Measurements from ENCODE around the gene BCDIN3D. TPM values are rescaled to one million over a fixed set of nuclear protein-coding genes. Genes with fewer than 3 reads are reported as not detected.
A peak's percentile ranks its signal among the peaks of the same experiment; 100 is the strongest.

BCDIN3D gene
- total and polyA plus RNA-seq, 2 of the 8 experiments (the other 6 are each of a cell fraction or from before 2014, with no cell fraction given): 1.6 to 2.4 TPM

DNA sequence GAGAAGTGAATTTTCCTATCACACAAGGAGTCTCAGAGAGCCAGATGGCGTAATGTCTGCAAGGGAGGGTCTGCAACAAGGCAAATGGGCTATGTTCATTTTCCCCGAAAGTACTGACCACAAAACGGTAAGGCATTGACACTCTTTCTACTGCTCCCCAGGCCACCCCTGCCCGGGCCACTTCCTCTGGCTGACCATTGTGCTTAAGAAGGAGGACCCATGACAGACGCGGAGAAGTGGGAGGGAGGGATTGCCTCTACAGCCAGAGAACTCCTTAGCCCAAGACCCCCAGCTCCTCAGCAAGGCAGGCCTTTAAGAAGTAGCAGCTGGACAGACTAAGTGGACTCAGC lies 15.9 kb downstream of the BCDIN3D start:
- Histone ChIP-seq H3K4me2 (ENCODE audit: insufficient read depth in 1 of 2, low read depth in 2 of 2, low read length in 2 of 2) (peak overlapping the region; percentile 81 to 96), H3K4me1 (replicated peaks in 1 of 4; ENCODE audit: control insufficient read depth in 3 of 4, insufficient read depth in 4 of 4, low read length in 3 of 4) (peaks cover 4 to 27% (median 18%) of the 10 kb centered on the region in 4 experiments), H3K23ac (ENCODE audit: insufficient read length) (no peak overlapping the region), H2BK20ac (ENCODE audit: low read length) (0 out of 2 replicates have a peak overlapping the region, but pooled peaks have one; percentile 13), H2BK120ac (replicated peaks; ENCODE audit: low read depth, low read length) (no peak overlapping the region), H4K91ac (replicated peaks; ENCODE audit: insufficient read length, low read length) (no peak overlapping the region), H3K27me3 (replicated peaks in 1 of 4; ENCODE audit: control insufficient read depth in 3 of 4, extremely low read depth in 1 of 4, insufficient read depth in 3 of 4, low read length in 3 of 4) (no peaks in the 10 kb centered on the region), H4K5ac (ENCODE audit: insufficient read length, low read depth, low read length) (no peak overlapping the region), H3K79me2 (ENCODE audit: control insufficient read depth in 1 of 2, insufficient read depth in 2 of 2, low read length in 2 of 2) (peaks cover 8 to 43% of the 10 kb centered on the region in 2 experiments; a peak in 3 of 4 replicates), H2AFZ (ENCODE audit: low read length) (no peak overlapping the region), H2BK15ac (ENCODE audit: low read length) (no peak overlapping the region), H3K23me2 (ENCODE audit: low read depth, low read length) (peaks cover 13% of the 10 kb centered on the region), H3K56ac (replicated peaks; ENCODE audit: insufficient read length, low read depth, low read length) (no peak overlapping the region), H3K4me3 (ENCODE audit: extremely low read depth in 1 of 4, insufficient read depth in 2 of 4, low read depth in 3 of 4, low read length in 4 of 4) (peak overlapping the region; percentile 75 to 90 (median 82)), H3K9me3 (ENCODE audit: insufficient read depth in 2 of 2, low read depth in 1 of 2, low read length in 1 of 2) (no peaks in the 10 kb centered on the region), H2BK5ac (ENCODE audit: low read depth, low read length) (peak overlapping the region; percentile 84; the same call in 1 of the 2 replicates), H3K18ac (ENCODE audit: extremely low read depth, low read length) (peak overlapping the region; percentile 62; the same call in 1 of the 2 replicates), H3K27ac (ENCODE audit: low read depth, low read length) (no peak overlapping the region), H4K8ac (ENCODE audit: extremely low read depth, insufficient read depth, low read length) (no peak overlapping the region), H2AK5ac (ENCODE audit: low read depth, low read length) (peak overlapping the region; percentile 54; the same call in 1 of the 2 replicates), H3K4ac (replicated peaks; ENCODE audit: insufficient read length, low read depth, low read length) (no peak overlapping the region), H3K9ac (replicated peaks in 1 of 4; ENCODE audit: extremely low read depth in 1 of 4, low read depth in 3 of 4, low read length in 3 of 4) (peak overlapping the region in 3 of 4 experiments; percentile 57 to 71 (median 66); a peak in 4 of 7 replicates), H2BK12ac (ENCODE audit: low read depth, low read length) (peak overlapping the region; percentile 76; the same call in 1 of the 2 replicates), H3K36me3 (ENCODE audit: control insufficient read depth in 2 of 4, insufficient read depth in 4 of 4, low read length in 3 of 4) (peaks cover 0 to 2% (median 0%) of the 10 kb centered on the region in 4 experiments; a peak in 2 of 8 replicates), H3K79me1 (ENCODE audit: low read depth, low read length) (peaks cover 17% of the 10 kb centered on the region; the same call in 1 of the 2 replicates), H3K14ac (ENCODE audit: insufficient read length) (no peak overlapping the region), H4K20me1 (replicated peaks in 1 of 2; ENCODE audit: control insufficient read depth in 1 of 2, insufficient read depth in 2 of 2, low read length in 2 of 2) (peaks cover 15 to 21% of the 10 kb centered on the region in 2 experiments)
- ChIA-PET CTCF (ENCODE audit: partially characterized antibody) (interaction anchor here (1.1 to 6.0 kb wide), 11 partner anchors 12 to 140 kb away, joined by 3 to 30 read pairs (median 5); no protein-coding TSS in a partner anchor), POLR2A (ENCODE audit: partially characterized antibody) (interaction anchor here (0.6 to 5.6 kb wide), 16 partner anchors 9 to 129 kb away, joined by 3 to 59 read pairs (median 5); partner anchors contain the start of genes BCDIN3D, FMNL3 and TMBIM6)
- WGBS, 2 experiments (ENCODE audit: extremely low coverage in 1 of 2, insufficient coverage in 1 of 2, insufficient read length in 1 of 2, insufficient replicate concordance in 2 of 2, low coverage in 1 of 2, low lambda C conversion rate in 2 of 2, missing lambda C conversion rate in 1 of 2): 61% methylated on average over 6 of the region's 6 CpGs; no CpG with 5 or more reads in 1 of the 2 experiments
- DNase-seq (ENCODE audit: low read depth in 1 of 2, low spot score in 2 of 2) (no peak), FAIRE-seq (no peak)
- TF ChIP-seq CHD1 (IDR thresholded peaks at IDR 0.05; ENCODE audit: low read depth, low read length) (no peak), ZNF274 (IDR thresholded peaks at IDR 0.05; ENCODE audit: borderline replicate concordance, extremely low read depth, low read length) (no peak), SAP30 (IDR thresholded peaks at IDR 0.05; ENCODE audit: insufficient read depth, insufficient replicate concordance, low read length) (no peak), SP2 (IDR thresholded peaks at IDR 0.05; ENCODE audit: low read length) (no peak), RXRA (IDR thresholded peaks at IDR 0.05; ENCODE audit: insufficient read depth, low read depth, low read length) (no peak), HDAC2 (IDR thresholded peaks at IDR 0.05; ENCODE audit: borderline replicate concordance in 1 of 2, low read depth in 2 of 2, low read length in 2 of 2) (no peak)
- TF ChIP-seq, protein P1, sequence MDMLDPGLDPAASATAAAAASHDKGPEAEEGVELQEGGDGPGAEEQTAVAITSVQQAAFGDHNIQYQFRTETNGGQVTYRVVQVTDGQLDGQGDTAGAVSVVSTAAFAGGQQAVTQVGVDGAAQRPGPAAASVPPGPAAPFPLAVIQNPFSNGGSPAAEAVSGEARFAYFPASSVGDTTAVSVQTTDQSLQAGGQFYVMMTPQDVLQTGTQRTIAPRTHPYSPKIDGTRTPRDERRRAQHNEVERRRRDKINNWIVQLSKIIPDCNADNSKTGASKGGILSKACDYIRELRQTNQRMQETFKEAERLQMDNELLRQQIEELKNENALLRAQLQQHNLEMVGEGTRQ (IDR thresholded peaks at IDR 0.05; ENCODE audit: low read length): no peak
- TF ChIP-seq, protein P2, sequence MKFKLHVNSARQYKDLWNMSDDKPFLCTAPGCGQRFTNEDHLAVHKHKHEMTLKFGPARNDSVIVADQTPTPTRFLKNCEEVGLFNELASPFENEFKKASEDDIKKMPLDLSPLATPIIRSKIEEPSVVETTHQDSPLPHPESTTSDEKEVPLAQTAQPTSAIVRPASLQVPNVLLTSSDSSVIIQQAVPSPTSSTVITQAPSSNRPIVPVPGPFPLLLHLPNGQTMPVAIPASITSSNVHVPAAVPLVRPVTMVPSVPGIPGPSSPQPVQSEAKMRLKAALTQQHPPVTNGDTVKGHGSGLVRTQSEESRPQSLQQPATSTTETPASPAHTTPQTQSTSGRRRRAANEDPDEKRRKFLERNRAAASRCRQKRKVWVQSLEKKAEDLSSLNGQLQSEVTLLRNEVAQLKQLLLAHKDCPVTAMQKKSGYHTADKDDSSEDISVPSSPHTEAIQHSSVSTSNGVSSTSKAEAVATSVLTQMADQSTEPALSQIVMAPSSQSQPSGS (IDR thresholded peaks at IDR 0.05; ENCODE audit: low read length): no peak
- TF ChIP-seq, protein P3, sequence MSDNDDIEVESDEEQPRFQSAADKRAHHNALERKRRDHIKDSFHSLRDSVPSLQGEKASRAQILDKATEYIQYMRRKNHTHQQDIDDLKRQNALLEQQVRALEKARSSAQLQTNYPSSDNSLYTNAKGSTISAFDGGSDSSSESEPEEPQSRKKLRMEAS (IDR thresholded peaks at IDR 0.05): no peak

Measured in H1 (cell line).